DOHH2 (cell line): ENCODE results near the gene CALM3.

Source experiments
- CTCF ChIP-seq: fragments of 200-600 bp; sonication (generic); IDR thresholded peaks from one replicate; pipeline ENCODE4 v1.5.1; 2014; ENCODE audit warnings: antibody characterized with exemption, mild to moderate bottlenecking, low read depth, low read length; ENCODE audit not compliant: poor library complexity, severe bottlenecking
- EZH2phosphoT487 ChIP-seq: fragments of 200-600 bp; sonication (generic); IDR thresholded peaks from 2 replicates; pipeline ENCODE4 v1.6.1; 2017; ENCODE audit warnings: borderline replicate concordance, mild to moderate bottlenecking, antibody characterized with exemption, low read length, moderate library complexity, mixed read lengths

GRCh38 chr19:46573679-46574498, 27.2 kb upstream of the CALM3 start:
- TF ChIP-seq CTCF, result no peak
- TF ChIP-seq EZH2phosphoT487, result no peak
